A549 (cell line): ENCODE data around the gene RPA1.

Experiments used
- CHD2 ChIP-seq: fragments of 150-350 bp; IDR thresholded peaks from 2 replicates; pipeline ENCODE4 v1.6.1; 2014; ENCODE audit warnings: low read length; ENCODE audit not compliant: partially characterized antibody
- CTCF ChIP-seq: fragments of >200 bp; sonication (Bioruptor Twin); formaldehyde crosslinking; IDR thresholded peaks from 3 replicates; pipeline ENCODE4 v1.5.1; 2016
- E2F6 ChIP-seq: IDR thresholded peaks from 2 replicates; pipeline ENCODE4 v1.6.1; 2012; ENCODE audit warnings: low read depth, borderline replicate concordance
- EHMT2 ChIP-seq: fragments of 200-600 bp; sonication (generic); IDR thresholded peaks from 2 replicates; pipeline ENCODE4 v1.6.1; 2016; ENCODE audit warnings: antibody characterized with exemption, low read depth, mild to moderate bottlenecking, moderate library complexity
- EP300 ChIP-seq, 2 experiments: fragments of >200 bp; sonication (Bioruptor Twin); formaldehyde crosslinking; IDR thresholded peaks; 2 replicates in 1 of 2; 3 replicates in 1 of 2; pipeline ENCODE4 v1.6.1; 2016 to 2017
- HOXB13 ChIP-seq: fragments of 250-450 bp; sonication (Bioruptor Pico); IDR thresholded peaks from 2 replicates; pipeline ENCODE4 v1.5.0; 2020; ENCODE audit warnings: low read depth, mild to moderate bottlenecking, moderate library complexity
- PBX3 ChIP-seq: IDR thresholded peaks from 2 replicates; pipeline ENCODE4 v1.6.1; 2012
- POLR2A ChIP-seq: IDR thresholded peaks from 2 replicates; pipeline ENCODE4 v1.6.1; 2012; ENCODE audit warnings: mild to moderate bottlenecking, low read length
- RAD21 ChIP-seq, 2 experiments: fragments of >200 bp in 1 of 2; sonication (Bioruptor Twin) in 1 of 2; formaldehyde crosslinking in 1 of 2; IDR thresholded peaks in 1 of 2; conservative IDR thresholded peaks in 1 of 2; 2 replicates in 1 of 2; 3 replicates in 1 of 2; pipeline ENCODE4 v1.6.1; 2012 to 2018; ENCODE audit warnings: inconsistent platforms in 1 of 2
- RCOR1 ChIP-seq: fragments of 150-350 bp; IDR thresholded peaks from 2 replicates; pipeline ENCODE4 v1.6.1; 2014; ENCODE audit warnings: antibody characterized with exemption, low read length, low read depth
- RFX5 ChIP-seq: fragments of 450-650 bp; IDR thresholded peaks from 2 replicates; pipeline ENCODE4 v1.7.1; 2014; ENCODE audit warnings: antibody characterized with exemption, mild to moderate bottlenecking, moderate library complexity
- SMC3 ChIP-seq: fragments of >200 bp; sonication (Bioruptor Twin); formaldehyde crosslinking; IDR thresholded peaks from 3 replicates; pipeline ENCODE4 v1.6.1; 2018; ENCODE audit warnings: inconsistent platforms
- USF2 ChIP-seq: fragments of 450-650 bp; IDR thresholded peaks from 2 replicates; pipeline ENCODE4 v1.6.1; 2014; ENCODE audit warnings: antibody characterized with exemption
- TF ChIP-seq, protein P1 (sequence below): IDR thresholded peaks from 2 replicates; pipeline ENCODE4 v1.6.1; 2012

- TF ChIP-seq CTCF (no peak), SMC3 (no peak), POLR2A (no peak), RFX5 (no peak), E2F6 (no peak), RCOR1 (no peak), EP300 (IDR thresholded peaks at IDR 0.05) (no peak), USF2 (no peak), EHMT2 (no peak), PBX3 (no peak), HOXB13 (CRISPR knock-in tag) (no peak), RAD21 (conservative IDR thresholded peaks at IDR 0.05 in 1 of 2, IDR thresholded peaks at IDR 0.05 in 1 of 2) (no peak), CHD2 (no peak)
- TF ChIP-seq, protein P1, sequence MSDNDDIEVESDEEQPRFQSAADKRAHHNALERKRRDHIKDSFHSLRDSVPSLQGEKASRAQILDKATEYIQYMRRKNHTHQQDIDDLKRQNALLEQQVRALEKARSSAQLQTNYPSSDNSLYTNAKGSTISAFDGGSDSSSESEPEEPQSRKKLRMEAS, result no peak
These were observed 4.8 kb downstream of the RPA1 start for GRCh38 chr17:1834380-1835149.
